Posterior cingulate gyrus (tissue), 11 donors: ENCODE results near the gene KRTAP12-4.
A peak's percentile ranks its signal among the peaks of the same experiment; 100 is the strongest.
"Not testable (repeated sequence)": the region's sequence is repeated elsewhere in the genome, so short reads cannot be mapped to it uniquely, and the experiment has no call there.

Experiments used
- DNase-seq, 10 donors: peaks; one replicate each; pipeline versions ENCODE4 v3.0.0 to v3.0.0-alpha.2; 2020 to 2021; ENCODE audit warnings: mixed read lengths in 3 of 10
- intact Hi-C: fragments of 100-400 bp; cut with DNase I; formaldehyde crosslinking; loops from one replicate; pipeline ENCODE4 v1.15.1; 2023

KRTAP12-4 gene

DNA sequence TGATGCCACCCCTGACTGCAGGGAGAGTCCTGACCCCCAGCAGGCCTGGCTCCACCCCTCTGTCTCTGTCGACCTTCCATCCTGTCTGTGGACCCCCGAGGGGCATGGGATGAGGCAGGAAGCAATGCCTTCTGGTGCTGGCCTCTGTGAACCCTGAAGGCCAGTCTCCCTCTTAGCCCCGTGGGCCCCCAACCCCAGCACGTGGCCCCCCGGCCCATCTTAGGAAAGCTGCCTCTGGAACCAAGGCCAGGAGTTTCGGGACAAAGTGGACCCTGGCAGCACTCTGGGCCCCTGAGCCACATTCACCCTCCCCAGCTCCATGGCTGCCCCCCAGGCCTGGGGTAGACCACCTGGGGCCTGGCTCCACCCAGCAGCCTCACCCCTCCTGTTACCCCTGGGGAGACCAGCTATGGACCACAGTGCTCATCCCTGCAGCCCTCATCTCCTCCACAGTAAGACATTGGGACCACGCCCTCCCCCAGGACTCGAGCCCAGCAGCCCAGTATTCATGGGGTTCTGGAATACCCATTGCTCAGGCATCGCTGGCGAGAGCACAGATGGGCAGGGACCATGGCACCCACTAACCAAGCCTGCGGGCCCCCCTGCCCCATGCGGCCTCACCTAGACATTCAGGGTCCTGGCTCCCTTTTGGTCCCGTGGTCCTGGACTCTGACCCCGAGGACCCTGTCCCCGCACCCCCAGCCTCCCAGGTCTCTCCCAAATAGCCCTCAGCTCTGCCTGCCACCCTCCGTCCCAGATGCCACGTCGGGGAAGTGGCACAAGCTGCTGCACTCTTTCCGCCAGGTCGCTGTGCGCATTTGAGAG lies 15.7 kb downstream of the KRTAP12-4 start:
- peak in 1 of 10 donors; percentile 78 for DNase-seq
- intact Hi-C loops: not testable (repeated sequence)

DNA sequence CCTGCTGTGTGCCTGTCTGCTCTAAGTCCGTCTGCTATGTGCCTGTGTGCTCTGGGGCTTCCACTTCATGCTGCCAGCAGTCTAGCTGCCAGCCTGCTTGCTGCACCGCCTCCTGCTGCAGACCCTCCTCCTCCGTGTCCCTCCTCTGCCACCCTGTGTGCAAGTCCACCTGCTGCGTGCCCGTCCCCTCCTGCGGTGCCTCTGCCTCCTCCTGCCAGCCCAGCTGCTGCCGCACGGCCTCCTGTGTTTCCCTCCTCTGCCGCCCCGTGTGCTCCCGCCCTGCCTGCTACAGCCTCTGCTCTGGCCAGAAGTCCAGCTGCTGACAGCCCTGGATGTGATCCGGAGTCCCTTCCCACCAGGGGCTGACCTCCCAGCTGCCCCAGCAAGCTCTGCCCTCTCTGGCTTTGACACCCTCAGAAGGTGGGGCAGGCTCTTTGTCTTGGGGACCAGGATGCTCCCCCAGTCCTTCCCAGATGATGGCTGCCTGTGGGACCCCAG lies 16.6 kb downstream of the KRTAP12-4 start:
- DNase-seq, intact Hi-C loops: not testable (repeated sequence)

DNA sequence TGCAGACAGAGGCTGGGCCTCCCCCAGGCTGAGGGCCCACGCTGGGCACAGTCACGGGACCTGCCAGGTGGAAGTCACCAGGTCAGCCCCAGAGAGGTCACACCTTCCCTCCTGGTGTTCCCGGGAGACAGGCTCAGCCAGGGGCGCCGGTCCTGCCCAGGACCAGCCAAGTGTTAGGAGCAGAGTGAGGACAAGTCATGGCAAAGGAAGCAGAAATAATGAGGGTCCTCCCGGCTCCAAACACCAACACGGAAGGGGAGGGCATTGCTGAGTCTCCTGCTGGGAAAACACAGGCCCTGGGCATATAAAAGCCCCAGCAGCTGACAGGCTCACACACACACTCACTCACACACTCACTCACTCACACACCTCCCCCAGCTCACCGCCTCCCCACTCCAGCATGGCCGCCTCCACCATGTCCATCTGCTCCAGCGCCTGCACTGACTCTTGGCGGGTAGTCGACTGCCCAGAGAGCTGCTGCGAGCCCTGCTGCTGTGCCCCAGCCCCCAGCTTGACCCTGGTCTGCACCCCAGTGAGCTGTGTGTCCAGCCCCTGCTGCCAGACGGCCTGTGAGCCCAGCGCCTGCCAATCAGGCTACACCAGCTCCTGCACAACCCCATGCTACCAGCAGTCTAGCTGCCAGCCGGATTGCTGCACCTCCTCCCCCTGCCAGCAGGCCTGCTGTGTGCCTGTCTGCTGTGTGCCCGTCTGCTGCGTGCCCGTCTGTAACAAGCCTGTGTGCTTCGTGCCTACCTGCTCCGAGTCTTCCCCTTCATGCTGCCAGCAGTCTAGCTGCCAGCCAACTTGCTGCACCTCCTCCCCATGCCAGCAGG lies 17.2 kb downstream of the KRTAP12-4 start, which contains the start of gene KRTAP10-10:
TSS of gene KRTAP10-10 (plus strand) at position 339 of the 833 bp plus-strand sequence. CDS start at position 401, 62 bp downstream.
- intact Hi-C loops: no loop called here
- DNase-seq: peak in 5 of 10 donors; percentile 4 to 76 (median 46)

DNA sequence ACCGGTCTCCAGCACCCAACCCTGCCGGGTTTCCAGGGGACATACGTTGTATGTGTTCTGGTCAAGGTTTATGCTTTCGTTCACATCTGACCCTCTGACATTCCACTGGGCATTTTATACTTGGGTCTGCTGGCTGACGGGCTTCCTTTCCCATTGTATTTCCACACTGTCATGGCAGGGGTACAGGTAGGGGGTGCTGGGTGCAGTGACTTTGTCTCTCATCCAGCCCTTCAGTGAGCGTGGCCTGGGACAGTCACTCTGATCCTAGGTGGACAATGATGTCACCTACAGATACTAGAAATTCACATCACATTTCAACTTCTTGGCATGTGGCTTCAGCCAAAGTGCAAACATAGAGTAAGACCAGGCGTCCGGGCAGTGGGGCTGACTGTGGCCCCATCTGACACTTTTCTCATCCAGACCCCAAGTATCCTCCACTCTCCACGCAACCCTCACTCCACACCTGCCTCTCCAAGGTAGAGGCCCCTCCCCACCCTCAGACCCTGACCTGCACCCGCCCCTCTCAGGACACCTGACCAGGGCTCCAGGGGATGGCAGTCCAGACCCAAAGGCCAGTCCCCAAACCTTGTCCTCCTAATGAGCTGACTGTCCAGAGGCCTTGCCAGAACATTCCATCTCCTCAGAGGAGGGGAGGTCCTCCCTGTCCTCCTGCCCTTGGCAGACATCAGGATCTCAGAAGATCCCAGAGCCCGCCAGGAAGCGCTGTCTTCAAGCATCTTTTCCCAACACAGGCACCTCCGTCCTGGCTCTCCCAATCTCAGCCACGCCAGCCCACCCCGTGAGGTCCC lies 18.0 kb downstream of the KRTAP12-4 start:
- DNase-seq: peak in 1 of 10 donors; percentile 70
- intact Hi-C loops: no loop called here

DNA sequence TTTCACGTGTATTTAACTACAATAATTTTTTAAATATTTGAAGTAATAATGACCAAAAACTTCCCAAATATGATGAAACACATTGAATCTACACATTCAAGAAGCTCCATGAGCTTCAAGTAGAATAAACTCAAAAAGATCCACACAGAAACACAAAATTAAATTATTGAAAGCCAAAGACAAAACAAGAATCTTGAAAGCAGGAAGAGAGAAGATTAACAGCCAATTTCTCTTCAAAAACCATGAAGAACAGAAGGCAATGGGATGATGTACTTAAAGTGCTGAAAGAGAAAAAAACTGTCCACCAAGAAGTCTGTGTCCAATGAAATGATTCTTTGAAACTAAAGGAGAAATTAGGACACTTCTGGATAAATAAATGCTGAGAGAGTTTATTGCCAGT lies 22.4 kb downstream of the KRTAP12-4 start:
- intact Hi-C loops: no loop called here

DNA sequence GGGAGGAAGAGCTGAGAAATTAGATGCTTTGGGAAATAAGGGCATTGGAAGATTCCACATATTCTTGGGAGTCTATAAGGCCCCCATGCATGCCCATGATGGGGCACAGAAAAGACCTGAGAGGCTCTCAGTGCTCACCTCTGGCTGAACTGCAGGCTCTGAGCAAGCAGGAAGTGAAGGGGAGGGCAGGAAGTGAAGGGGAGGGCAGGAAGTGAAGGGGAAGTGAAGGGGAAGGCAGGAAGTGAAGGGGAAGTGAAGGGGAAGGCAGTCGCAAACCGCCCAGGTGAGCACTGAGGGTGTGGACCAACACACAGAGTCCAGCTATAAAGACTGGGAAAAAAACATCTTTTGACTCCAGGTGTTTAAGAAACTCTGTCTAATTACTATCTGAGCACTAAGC lies 24.0 kb downstream of the KRTAP12-4 start:
- DNase-seq: no peak
- intact Hi-C loops: no loop called here

More for the DNA sequence above, 22.4 kb downstream of the KRTAP12-4 start:
- no peak for DNase-seq

DNA sequence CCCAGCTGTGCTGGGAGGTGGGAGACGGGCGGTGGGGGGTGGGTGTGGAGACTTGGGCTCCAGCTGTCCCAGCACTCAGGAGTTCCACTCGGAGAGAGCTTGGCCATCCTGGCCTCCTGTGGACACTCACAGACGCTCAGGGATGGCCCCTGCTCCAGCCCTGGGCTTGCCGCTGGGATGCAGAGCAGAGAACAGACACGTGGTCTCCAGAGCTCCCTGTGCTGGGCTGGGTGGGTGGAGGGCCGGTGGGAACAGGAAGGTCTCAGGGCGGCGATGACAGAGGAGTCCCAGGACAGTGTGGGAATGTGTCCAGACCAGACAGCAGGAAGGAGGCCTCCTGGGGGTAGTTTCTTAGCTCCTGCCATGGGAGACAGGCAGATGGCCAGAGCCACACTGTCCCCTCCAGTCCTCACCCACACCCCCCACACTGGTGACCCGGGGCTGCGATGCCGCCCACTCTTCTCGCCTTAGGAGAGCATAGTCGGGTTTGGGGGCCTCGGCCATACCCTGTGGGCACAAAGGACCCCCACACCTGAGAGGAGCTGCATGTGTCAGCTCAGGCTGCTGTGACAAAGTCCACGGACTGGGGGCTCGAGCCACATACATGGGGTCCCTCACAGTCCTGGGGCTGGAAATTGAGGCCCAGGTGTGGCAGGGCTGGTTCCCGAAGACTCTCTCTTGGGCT lies 25.6 kb downstream of the KRTAP12-4 start:
- intact Hi-C loops: no loop called here
- DNase-seq: peak in 3 of 10 donors; percentile 49 to 69 (median 62)

DNA sequence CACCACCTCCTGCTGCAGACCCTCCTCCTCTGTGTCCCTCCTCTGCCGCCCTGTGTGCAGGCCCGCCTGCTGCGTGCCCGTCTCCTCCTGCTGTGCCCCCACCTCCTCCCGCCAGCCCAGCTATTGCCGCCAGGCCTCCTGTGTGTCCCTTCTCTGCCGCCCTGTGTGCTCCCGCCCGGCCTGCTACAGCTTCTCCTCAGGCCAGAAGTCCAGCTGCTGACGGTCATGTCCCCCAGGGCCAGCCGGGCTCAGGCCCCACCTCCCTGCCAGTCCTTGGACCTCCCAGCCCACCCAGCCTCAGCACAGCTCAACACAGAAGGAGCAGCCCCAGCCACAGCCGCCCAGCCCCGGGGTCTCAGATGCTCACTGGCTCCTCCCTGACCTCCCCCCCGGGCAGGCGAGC lies 26.6 kb downstream of the KRTAP12-4 start:
- intact Hi-C loops: not testable (repeated sequence)
- peak in 1 of 10 donors; percentile 30 for DNase-seq

DNA sequence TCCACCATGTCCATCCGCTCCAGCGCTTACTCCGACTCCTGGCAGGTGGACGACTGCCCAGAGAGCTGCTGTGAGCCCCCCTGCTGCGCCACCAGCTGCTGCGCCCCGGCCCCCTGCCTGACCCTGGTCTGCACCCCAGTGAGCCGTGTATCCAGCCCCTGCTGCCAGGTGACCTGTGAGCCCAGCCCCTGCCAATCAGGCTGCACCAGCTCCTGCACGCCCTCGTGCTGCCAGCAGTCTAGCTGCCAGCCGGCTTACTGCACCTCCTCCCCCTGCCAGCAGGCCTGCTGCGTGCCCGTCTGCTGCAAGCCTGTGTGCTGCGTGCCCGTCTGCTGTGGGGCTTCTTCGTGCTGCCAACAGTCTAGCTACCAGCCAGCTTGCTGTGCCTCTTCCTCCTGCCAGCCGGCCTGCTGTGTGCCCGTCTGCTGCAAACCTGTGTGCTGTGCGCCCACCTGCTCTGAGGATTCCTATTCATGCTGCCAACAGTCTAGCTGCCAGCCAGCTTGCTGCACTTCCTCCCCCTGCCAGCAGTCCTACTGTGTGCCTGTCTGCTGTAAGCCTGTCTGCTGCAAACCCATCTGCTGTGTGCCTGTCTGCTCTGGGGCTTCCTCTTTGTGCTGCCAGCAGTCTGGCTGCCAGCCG lies 27.2 kb downstream of the KRTAP12-4 start:
- intact Hi-C loops: not testable (repeated sequence)
- DNase-seq: peak in 2 of 10 donors; percentile 42 to 62

DNA sequence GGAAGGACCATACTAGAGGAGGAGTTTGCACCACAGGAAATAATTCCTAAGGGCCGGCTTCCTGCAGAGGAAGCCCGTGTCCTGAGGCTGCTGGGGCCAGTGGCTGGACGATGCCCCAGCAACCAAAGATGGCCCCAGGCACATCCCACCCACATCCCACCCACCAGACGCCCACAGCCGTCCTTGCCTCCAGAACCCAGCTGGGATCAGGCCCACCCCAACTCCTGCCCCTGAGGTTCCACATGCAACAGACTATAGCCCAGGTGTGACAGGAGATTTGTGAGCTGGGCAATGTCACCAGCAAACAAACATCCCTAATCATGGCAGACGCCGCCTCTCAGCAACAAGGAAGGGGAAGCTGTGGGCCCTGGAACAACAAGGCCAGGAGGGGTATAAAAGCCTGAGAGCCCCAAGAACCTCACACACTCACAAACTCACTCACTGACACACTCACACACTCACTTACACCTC lies 27.8 kb downstream of the KRTAP12-4 start, which contains the start of gene KRTAP10-9:
TSS of gene KRTAP10-9 (plus strand) at position 421 of the 471 bp plus-strand sequence. CDS start 79 bp downstream, outside the sequence.
- peak in 1 of 10 donors; percentile 7 for DNase-seq

DNA sequence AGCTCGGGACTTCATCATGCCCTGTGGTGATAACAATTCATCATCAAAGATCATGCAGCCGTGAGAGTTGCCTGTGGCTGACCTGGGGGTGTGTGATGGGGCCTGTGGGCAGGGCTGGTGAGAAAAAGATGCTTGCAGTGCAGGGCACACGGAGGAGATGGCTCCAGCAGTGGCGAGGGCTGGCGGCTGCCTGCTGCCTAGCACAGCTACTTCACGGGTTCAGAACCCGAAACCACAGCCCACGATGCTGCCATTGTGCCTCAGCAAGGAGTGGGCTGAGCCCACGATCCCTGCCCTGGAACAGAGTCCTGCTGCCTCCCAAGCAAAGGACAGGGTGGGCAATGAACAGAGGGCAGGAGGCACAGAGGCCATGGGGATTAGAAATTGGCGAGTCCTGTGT lies 28.2 kb downstream of the KRTAP12-4 start:
- intact Hi-C loops: no loop called here
- DNase-seq: peak in 2 of 10 donors; percentile 45 to 57

More for the DNA sequence above, 27.8 kb downstream of the KRTAP12-4 start, which contains the start of gene KRTAP10-9:
- intact Hi-C loops: no loop called here

DNA sequence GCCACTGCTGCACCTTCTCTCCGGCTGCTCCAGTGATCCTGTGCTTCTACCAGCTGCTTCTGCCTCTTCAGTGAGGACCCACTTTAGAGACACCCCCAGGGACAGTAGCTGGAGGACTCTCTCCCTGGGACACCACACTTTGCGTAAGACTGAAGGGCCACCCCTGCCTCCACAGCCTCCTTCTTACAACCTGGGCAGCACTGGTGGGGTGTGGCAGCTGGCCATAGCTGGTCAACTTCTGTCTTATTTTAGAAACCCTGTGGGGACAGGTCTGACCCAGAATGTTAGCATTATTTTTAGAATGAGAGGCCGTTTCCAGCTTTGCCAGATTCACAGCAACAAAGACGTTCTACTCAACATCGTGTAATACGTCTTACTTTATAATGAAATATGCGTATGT lies 28.7 kb downstream of the KRTAP12-4 start:
- intact Hi-C loops: no loop called here
- DNase-seq: peak in 1 of 10 donors; percentile 18

DNA sequence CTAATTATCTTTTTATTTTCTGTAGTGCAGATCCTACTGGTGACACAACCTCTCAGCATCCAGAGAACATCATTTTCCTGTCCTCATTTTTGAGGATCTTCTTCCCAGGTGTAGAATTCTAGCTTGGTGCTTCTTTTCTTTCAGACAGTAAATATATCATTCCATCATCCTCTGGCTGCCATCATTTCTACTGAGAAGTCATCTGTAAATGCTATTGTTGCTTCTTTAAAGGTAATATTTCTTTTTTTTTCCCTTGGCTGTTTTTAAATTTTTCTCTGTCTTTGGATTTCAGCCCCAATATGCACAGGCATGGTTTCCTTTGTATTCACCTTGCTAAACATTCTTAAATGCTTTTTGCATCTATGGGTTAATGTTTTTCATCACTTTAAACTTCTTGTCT lies 30.9 kb downstream of the KRTAP12-4 start:
- DNase-seq: no peak
- intact Hi-C loops: no loop called here

DNA sequence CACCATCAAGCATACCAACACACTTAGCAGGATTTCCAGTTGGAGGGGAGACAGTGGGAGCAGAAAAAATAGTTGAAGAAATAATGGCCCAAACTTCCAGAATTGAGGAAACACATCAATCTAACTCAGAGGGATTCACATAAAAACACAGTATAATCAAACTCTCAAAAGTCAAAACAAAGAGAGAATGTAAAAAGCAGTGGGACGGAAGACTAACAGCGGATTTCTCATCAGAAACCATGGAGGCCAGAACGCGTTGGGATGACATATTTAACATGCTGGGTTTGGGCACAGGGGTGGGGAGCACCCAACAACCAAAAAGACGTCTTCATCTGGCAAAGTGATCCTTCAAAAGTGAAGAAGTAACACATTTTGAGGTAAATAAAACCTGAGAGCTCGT lies 34.6 kb downstream of the KRTAP12-4 start:
- intact Hi-C loops: no loop called here
- DNase-seq: no peak

DNA sequence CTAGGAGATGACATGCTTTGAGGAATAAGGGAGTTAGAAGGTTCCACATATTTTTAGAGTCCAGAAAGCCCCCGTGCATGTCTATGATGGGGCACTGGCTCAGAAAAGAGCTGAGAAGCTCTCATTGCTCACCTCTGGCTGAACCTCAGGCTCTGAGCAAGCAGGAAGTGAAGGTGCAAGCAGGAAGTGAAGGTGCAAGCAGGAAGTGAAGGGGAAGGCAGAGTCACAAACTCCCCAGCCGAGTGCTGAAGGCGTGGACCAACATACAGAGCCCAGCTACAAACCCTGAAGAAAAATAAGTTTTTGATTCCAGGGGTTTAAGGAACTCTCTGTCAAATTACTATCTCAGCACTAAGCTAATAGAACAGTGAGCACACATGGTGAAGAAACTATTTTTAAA lies 35.5 kb downstream of the KRTAP12-4 start:
- no peak for DNase-seq
- intact Hi-C loops: no loop called here

DNA sequence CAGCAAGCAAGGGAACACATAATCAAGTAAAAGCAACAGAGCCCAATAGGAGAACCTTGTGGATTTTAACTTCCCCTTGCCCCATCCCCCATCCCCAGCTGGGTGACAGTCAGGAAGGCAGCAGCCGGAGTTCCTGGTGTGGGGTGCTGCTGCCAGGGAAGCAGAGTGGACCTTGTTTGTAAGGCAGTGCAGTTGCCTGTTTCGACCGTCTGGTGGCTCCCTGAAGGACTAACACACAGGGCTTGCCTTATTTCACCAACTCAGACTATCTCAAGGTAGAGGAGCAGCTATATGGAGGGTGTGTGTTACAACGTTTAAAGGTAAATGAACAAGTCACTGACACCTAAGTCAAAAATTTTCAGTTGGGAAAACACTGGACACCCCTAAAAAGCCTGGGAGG lies 36.0 kb downstream of the KRTAP12-4 start:
- peak in 1 of 10 donors; percentile 8 for DNase-seq
- intact Hi-C loops: no loop called here

DNA sequence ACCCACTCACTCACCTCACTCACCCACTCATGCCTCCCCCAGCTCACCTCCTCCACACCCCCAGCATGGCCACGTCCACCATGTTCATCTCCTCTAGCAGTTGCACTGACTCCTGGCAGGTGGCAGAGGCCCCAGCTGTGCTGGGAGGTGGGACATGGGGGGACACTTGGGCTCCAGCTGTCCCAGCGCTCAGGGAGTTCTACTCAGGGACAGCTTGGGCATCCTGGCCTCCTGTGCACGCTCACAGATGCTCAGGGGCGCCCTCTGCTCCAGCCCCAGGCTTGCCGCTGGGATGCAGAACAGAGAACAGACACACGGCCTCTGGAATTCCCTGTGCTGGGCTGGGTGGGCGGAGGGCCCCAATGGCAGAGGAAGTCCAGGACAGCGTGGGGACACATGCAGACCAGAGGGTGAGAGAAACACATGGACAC lies 37.4 kb downstream of the KRTAP12-4 start:
- intact Hi-C loops: no loop called here
- peak in 1 of 10 donors; percentile 46 for DNase-seq

DNA sequence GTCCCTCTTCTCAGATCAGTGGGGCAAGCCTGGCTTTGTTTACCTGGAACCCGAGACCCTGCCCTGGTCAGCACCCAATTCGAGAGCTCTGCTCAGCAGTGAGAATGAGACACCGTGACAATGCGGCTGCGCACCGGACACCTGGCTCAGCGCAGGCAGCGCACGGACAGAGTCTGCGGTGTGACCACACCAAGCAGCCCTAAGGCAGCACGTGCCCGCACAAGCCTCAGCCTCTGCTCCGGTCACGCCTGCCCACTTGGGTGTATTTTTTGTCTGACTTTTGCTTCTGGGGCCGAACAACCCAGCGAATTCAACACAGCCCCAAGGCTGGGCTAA lies 37.9 kb downstream of the KRTAP12-4 start:
- intact Hi-C loops: no loop called here

More for the DNA sequence above, 37.9 kb downstream of the KRTAP12-4 start:
- peak in 2 of 10 donors; percentile 37 to 58 for DNase-seq
